Measurements from ENCODE around the gene ERC2.

The ERC2 gene

GRCh38 chr3:55525436-55525835 lies 942.8 kb downstream of the ERC2 start:
- no peaks in the 10 kb centered on the region for H3K9me3 ChIP-seq (ENCODE audit: low read length)
- no peaks in the 10 kb centered on the region for H3K9me2 ChIP-seq (ENCODE audit: low read depth, low read length)
- no peaks in the 10 kb centered on the region for H3K27me3 ChIP-seq (ENCODE audit: insufficient read depth, low read length)
- H3K4me2 ChIP-seq (ENCODE audit: low read length), result no peak overlapping the region
- H3F3A ChIP-seq (ENCODE audit: insufficient read depth, low read length), result no peaks in the 10 kb centered on the region
- H3K4me3 ChIP-seq (ENCODE audit: low read depth, low read length, poor library complexity, severe bottlenecking), result no peak overlapping the region
- no peaks in the 10 kb centered on the region for H3K79me2 ChIP-seq (ENCODE audit: insufficient read depth, low read length)
- TF ChIP-seq EZH2 (IDR thresholded peaks at IDR 0.05; ENCODE audit: borderline replicate concordance, low read length) (no peak), CTCF (IDR thresholded peaks at IDR 0.05; ENCODE audit: low read length) (no peak)
- peaks cover 13% of the 10 kb centered on the region for H3K4me1 ChIP-seq (ENCODE audit: insufficient read depth, low read length, severe bottlenecking)
- H2AFZ ChIP-seq (ENCODE audit: low read length), result no peak overlapping the region
- H4K20me1 ChIP-seq (ENCODE audit: insufficient read depth, low read length), result no peaks in the 10 kb centered on the region
- H3K27ac ChIP-seq (ENCODE audit: low read depth, low read length, poor library complexity, severe bottlenecking), result no peak overlapping the region
- no peaks in the 10 kb centered on the region for H3K36me3 ChIP-seq (ENCODE audit: insufficient read depth, low read length)
- no peak overlapping the region for H3K9ac ChIP-seq (ENCODE audit: low read length)

GRCh38 chr3:55524565-55525244 lies 943.6 kb downstream of the ERC2 start:
- no peaks in the 10 kb centered on the region for H3K27me3 ChIP-seq (ENCODE audit: insufficient read depth, low read length)
- peaks cover 13% of the 10 kb centered on the region for H3K4me1 ChIP-seq (ENCODE audit: insufficient read depth, low read length, severe bottlenecking)
- H3K36me3 ChIP-seq (ENCODE audit: insufficient read depth, low read length), result no peaks in the 10 kb centered on the region
- no peak overlapping the region for H3K27ac ChIP-seq (ENCODE audit: low read depth, low read length, poor library complexity, severe bottlenecking)
- no peak overlapping the region for H3K9ac ChIP-seq (ENCODE audit: low read length)
- no peaks in the 10 kb centered on the region for H3K9me2 ChIP-seq (ENCODE audit: low read depth, low read length)
- no peak overlapping the region for H2AFZ ChIP-seq (ENCODE audit: low read length)
- no peaks in the 10 kb centered on the region for H3F3A ChIP-seq (ENCODE audit: insufficient read depth, low read length)
- H3K79me2 ChIP-seq (ENCODE audit: insufficient read depth, low read length), result no peaks in the 10 kb centered on the region
- H3K9me3 ChIP-seq (ENCODE audit: low read length), result no peaks in the 10 kb centered on the region
- no peaks in the 10 kb centered on the region for H4K20me1 ChIP-seq (ENCODE audit: insufficient read depth, low read length)
- no peak overlapping the region for H3K4me3 ChIP-seq (ENCODE audit: low read depth, low read length, poor library complexity, severe bottlenecking)
- no peak overlapping the region for H3K4me2 ChIP-seq (ENCODE audit: low read length)
- TF ChIP-seq EZH2 (IDR thresholded peaks at IDR 0.05; ENCODE audit: borderline replicate concordance, low read length), result no peak
- no peak for TF ChIP-seq CTCF (IDR thresholded peaks at IDR 0.05; ENCODE audit: low read length)

GRCh38 chr3:55523471-55523870 lies 944.8 kb downstream of the ERC2 start:
- no peak overlapping the region for H3K4me3 ChIP-seq (ENCODE audit: low read depth, low read length, poor library complexity, severe bottlenecking)
- no peak overlapping the region for H2AFZ ChIP-seq (ENCODE audit: low read length)
- H3K79me2 ChIP-seq (ENCODE audit: insufficient read depth, low read length), result no peaks in the 10 kb centered on the region
- H3K4me2 ChIP-seq (ENCODE audit: low read length), result no peak overlapping the region
- H3F3A ChIP-seq (ENCODE audit: insufficient read depth, low read length), result no peaks in the 10 kb centered on the region
- TF ChIP-seq CTCF (IDR thresholded peaks at IDR 0.05; ENCODE audit: low read length), result no peak
- TF ChIP-seq EZH2 (IDR thresholded peaks at IDR 0.05; ENCODE audit: borderline replicate concordance, low read length), result no peak
- no peaks in the 10 kb centered on the region for H3K9me2 ChIP-seq (ENCODE audit: low read depth, low read length)
- H3K4me1 ChIP-seq (ENCODE audit: insufficient read depth, low read length, severe bottlenecking), result peaks cover 13% of the 10 kb centered on the region
- no peak overlapping the region for H3K27ac ChIP-seq (ENCODE audit: low read depth, low read length, poor library complexity, severe bottlenecking)
- no peaks in the 10 kb centered on the region for H4K20me1 ChIP-seq (ENCODE audit: insufficient read depth, low read length)
- no peaks in the 10 kb centered on the region for H3K36me3 ChIP-seq (ENCODE audit: insufficient read depth, low read length)
- H3K9me3 ChIP-seq (ENCODE audit: low read length), result no peaks in the 10 kb centered on the region
- no peak overlapping the region for H3K9ac ChIP-seq (ENCODE audit: low read length)
- no peaks in the 10 kb centered on the region for H3K27me3 ChIP-seq (ENCODE audit: insufficient read depth, low read length)
